K562 (cell line): ENCODE data around the gene SNTG2. TPM values are rescaled to one million over a fixed set of nuclear protein-coding genes. Genes with fewer than 3 reads are reported as not detected.

Experiments used
- SMAD3 ChIP-seq: fragments of 450-650 bp; formaldehyde crosslinking; conservative IDR thresholded peaks from 2 replicates; pipeline ENCODE4 v1.4.0; 2020; ENCODE audit warnings: mild to moderate bottlenecking
- polyA plus RNA-seq, 8 experiments: library from polyadenylated mRNA; depleted of rRNA in 4 of 8; stranded (reverse) in 5 of 8; unstranded in 3 of 8; fragments of >200 nt; fragmentation: Nextera tagmentation in 2 of 8; fragmentation: Illumina TruSeq in 1 of 8; extraction: Ambion mirVana in 2 of 8; extraction: Trizol in 1 of 8; gene quantifications; 2 replicates each; pipeline versions ENCODE4 v1.2.1 to v1.2.3, GENCODE V29; 2011 to 2014; ENCODE audit warnings: inconsistent platforms in 1 of 8, missing spikeins in 1 of 8
- total RNA-seq, 7 experiments: library from RNA; depleted of rRNA in 6 of 7; stranded (reverse); fragments of >200 nt in 6 of 7; fragmentation: Illumina TruSeq in 2 of 7; extraction: Trizol in 2 of 7; gene quantifications; 2 replicates each; pipeline versions ENCODE4 v1.2.1 to v1.2.3, GENCODE V29; 2011 to 2021; ENCODE audit warnings: low replicate concordance in 1 of 7
- TF ChIP-seq, protein P1 (sequence below): fragments of 450-650 bp; IDR thresholded peaks from 2 replicates; pipeline ENCODE4 v1.6.1; 2016; ENCODE audit warnings: mild to moderate bottlenecking, moderate library complexity
- TF ChIP-seq, protein P2 (sequence below): sonication (generic); formaldehyde crosslinking; IDR thresholded peaks from 2 replicates; pipeline ENCODE4 v1.8.0; 2022; ENCODE audit warnings: missing genetic modification reagents, mild to moderate bottlenecking, moderate library complexity, borderline replicate concordance

Gene SNTG2
- total and polyA plus RNA-seq, 9 of the 15 experiments (the other 6 are each of a cell fraction or from before 2014, with no cell fraction given) = not detected

DNA sequence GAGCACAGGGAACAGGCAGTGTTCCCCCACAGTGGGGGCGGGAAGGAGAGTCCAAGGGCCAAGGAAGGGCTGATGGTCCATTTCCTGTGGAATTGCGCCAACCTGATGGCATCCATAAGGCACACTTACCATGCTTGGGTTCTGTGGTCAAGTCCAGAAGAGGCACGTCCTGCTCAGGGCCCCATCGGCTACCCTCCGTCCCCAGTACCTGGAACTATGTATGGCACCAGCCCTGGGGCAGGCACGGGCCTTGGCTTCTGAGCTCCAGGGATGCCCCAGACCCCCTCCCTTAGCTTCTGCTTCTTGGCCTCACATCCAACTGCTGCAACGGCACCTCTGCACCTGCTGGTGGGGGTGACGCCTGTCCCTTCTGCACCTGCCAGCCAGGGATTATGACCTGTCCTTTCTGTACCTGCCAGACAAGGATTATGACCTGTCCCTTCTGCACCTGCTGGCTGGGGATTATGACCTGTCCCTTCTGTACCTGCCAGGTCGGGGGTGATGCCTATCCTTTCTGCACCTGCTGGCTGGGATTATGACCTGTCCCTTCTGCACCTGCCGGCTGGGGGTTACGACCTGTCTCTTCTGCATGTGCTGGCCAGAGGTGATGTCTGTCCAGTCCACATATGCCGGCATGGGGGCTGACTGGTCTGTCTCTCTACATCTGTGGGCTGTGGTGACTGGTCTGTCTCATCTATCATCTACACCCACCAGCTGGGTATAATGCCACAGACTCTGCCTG is 45.4 kb upstream of the SNTG2 start (continued):
- TF ChIP-seq, protein P1, sequence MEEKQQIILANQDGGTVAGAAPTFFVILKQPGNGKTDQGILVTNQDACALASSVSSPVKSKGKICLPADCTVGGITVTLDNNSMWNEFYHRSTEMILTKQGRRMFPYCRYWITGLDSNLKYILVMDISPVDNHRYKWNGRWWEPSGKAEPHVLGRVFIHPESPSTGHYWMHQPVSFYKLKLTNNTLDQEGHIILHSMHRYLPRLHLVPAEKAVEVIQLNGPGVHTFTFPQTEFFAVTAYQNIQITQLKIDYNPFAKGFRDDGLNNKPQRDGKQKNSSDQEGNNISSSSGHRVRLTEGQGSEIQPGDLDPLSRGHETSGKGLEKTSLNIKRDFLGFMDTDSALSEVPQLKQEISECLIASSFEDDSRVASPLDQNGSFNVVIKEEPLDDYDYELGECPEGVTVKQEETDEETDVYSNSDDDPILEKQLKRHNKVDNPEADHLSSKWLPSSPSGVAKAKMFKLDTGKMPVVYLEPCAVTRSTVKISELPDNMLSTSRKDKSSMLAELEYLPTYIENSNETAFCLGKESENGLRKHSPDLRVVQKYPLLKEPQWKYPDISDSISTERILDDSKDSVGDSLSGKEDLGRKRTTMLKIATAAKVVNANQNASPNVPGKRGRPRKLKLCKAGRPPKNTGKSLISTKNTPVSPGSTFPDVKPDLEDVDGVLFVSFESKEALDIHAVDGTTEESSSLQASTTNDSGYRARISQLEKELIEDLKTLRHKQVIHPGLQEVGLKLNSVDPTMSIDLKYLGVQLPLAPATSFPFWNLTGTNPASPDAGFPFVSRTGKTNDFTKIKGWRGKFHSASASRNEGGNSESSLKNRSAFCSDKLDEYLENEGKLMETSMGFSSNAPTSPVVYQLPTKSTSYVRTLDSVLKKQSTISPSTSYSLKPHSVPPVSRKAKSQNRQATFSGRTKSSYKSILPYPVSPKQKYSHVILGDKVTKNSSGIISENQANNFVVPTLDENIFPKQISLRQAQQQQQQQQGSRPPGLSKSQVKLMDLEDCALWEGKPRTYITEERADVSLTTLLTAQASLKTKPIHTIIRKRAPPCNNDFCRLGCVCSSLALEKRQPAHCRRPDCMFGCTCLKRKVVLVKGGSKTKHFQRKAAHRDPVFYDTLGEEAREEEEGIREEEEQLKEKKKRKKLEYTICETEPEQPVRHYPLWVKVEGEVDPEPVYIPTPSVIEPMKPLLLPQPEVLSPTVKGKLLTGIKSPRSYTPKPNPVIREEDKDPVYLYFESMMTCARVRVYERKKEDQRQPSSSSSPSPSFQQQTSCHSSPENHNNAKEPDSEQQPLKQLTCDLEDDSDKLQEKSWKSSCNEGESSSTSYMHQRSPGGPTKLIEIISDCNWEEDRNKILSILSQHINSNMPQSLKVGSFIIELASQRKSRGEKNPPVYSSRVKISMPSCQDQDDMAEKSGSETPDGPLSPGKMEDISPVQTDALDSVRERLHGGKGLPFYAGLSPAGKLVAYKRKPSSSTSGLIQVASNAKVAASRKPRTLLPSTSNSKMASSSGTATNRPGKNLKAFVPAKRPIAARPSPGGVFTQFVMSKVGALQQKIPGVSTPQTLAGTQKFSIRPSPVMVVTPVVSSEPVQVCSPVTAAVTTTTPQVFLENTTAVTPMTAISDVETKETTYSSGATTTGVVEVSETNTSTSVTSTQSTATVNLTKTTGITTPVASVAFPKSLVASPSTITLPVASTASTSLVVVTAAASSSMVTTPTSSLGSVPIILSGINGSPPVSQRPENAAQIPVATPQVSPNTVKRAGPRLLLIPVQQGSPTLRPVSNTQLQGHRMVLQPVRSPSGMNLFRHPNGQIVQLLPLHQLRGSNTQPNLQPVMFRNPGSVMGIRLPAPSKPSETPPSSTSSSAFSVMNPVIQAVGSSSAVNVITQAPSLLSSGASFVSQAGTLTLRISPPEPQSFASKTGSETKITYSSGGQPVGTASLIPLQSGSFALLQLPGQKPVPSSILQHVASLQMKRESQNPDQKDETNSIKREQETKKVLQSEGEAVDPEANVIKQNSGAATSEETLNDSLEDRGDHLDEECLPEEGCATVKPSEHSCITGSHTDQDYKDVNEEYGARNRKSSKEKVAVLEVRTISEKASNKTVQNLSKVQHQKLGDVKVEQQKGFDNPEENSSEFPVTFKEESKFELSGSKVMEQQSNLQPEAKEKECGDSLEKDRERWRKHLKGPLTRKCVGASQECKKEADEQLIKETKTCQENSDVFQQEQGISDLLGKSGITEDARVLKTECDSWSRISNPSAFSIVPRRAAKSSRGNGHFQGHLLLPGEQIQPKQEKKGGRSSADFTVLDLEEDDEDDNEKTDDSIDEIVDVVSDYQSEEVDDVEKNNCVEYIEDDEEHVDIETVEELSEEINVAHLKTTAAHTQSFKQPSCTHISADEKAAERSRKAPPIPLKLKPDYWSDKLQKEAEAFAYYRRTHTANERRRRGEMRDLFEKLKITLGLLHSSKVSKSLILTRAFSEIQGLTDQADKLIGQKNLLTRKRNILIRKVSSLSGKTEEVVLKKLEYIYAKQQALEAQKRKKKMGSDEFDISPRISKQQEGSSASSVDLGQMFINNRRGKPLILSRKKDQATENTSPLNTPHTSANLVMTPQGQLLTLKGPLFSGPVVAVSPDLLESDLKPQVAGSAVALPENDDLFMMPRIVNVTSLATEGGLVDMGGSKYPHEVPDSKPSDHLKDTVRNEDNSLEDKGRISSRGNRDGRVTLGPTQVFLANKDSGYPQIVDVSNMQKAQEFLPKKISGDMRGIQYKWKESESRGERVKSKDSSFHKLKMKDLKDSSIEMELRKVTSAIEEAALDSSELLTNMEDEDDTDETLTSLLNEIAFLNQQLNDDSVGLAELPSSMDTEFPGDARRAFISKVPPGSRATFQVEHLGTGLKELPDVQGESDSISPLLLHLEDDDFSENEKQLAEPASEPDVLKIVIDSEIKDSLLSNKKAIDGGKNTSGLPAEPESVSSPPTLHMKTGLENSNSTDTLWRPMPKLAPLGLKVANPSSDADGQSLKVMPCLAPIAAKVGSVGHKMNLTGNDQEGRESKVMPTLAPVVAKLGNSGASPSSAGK = no peak
- TF ChIP-seq, protein P2, sequence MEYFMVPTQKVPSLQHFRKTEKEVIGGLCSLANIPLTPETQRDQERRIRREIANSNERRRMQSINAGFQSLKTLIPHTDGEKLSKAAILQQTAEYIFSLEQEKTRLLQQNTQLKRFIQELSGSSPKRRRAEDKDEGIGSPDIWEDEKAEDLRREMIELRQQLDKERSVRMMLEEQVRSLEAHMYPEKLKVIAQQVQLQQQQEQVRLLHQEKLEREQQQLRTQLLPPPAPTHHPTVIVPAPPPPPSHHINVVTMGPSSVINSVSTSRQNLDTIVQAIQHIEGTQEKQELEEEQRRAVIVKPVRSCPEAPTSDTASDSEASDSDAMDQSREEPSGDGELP (CRISPR knock-in tag) = no peak
- no peak for TF ChIP-seq SMAD3
